Measurements from ENCODE around the gene CCN6. TPM values are rescaled to one million over a fixed set of nuclear protein-coding genes. Genes with fewer than 3 reads are reported as not detected.

Gene CCN6
- total RNA-seq, 1 experiment from 2014 or later: not detected

DNA sequence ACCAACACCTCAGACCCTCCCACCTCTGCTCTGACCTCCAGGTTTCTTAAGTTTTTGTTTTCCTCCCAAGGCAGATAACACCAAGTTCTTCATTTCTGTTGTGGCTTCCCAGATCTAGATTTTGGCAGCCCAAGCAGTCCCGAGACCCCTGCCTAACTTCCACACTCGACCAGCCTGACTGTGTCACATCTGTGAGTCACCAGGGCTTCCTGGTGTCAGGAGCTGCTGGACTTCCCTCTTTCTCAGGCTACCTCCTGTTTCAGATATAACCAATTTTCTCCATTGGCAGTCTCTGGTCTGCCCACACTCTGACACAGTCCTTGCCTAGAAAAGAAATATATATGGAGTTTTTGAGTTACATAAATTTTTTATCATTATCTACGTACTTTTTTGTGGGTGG is 46.1 kb upstream of the CCN6 start:
- no peak overlapping the region for H2AFZ ChIP-seq (ENCODE audit: low read depth, low read length, poor library complexity, severe bottlenecking)
- CTCF ChIA-PET: interaction anchor here (1.2 kb wide), 1 partner anchor 21 kb away, joined by 3 read pairs; no protein-coding TSS in a partner anchor
- H3K4me2 ChIP-seq (ENCODE audit: low read length): no peak overlapping the region
- H3K9me3 ChIP-seq (ENCODE audit: control insufficient read depth in 1 of 2, insufficient read depth in 1 of 2, low read depth in 1 of 2, low read length in 2 of 2): no peaks in the 10 kb centered on the region
- no TSS peak for BruUV-seq (replicated peaks)
- no peak overlapping the region for H3K9ac ChIP-seq (ENCODE audit: low read length)
- TF ChIP-seq FOSL1 (IDR thresholded peaks at IDR 0.05; ENCODE audit: low read depth) (no peak), YY1 (IDR thresholded peaks at IDR 0.05; ENCODE audit: extremely low read depth, insufficient replicate concordance, low read depth, low read length) (no peak), POLR2A (IDR thresholded peaks at IDR 0.05; ENCODE audit: borderline replicate concordance, extremely low read depth, insufficient read depth, insufficient read length) (no peak), TCF7L2 (IDR thresholded peaks at IDR 0.05; ENCODE audit: borderline replicate concordance, extremely low read depth, insufficient read depth, insufficient read length) (no peak), CEBPB (IDR thresholded peaks at IDR 0.05; ENCODE audit: low read depth) (no peak), EGR1 (IDR thresholded peaks at IDR 0.05; ENCODE audit: low read depth) (no peak), ZFX (IDR thresholded peaks at IDR 0.05) (no peak), JUND (IDR thresholded peaks at IDR 0.05) (no peak), EZH2 (IDR thresholded peaks at IDR 0.05) (no peak), SP1 (IDR thresholded peaks at IDR 0.05; ENCODE audit: low read depth) (no peak), SRF (IDR thresholded peaks at IDR 0.05; ENCODE audit: low read depth) (no peak), CBX3 (IDR thresholded peaks at IDR 0.05; ENCODE audit: low read depth) (no peak), SIN3A (IDR thresholded peaks at IDR 0.05; ENCODE audit: low read depth) (no peak), RAD21 (IDR thresholded peaks at IDR 0.05; ENCODE audit: low read depth) (no peak), POLR2AphosphoS5 (IDR thresholded peaks at IDR 0.05; ENCODE audit: low read depth, low read length) (no peak), ZNF274 (IDR thresholded peaks at IDR 0.05; ENCODE audit: low read depth, low read length) (no peak), EZH2phosphoT487 (IDR thresholded peaks at IDR 0.05; ENCODE audit: borderline replicate concordance) (no peak)
- TF ChIP-seq, protein P1, sequence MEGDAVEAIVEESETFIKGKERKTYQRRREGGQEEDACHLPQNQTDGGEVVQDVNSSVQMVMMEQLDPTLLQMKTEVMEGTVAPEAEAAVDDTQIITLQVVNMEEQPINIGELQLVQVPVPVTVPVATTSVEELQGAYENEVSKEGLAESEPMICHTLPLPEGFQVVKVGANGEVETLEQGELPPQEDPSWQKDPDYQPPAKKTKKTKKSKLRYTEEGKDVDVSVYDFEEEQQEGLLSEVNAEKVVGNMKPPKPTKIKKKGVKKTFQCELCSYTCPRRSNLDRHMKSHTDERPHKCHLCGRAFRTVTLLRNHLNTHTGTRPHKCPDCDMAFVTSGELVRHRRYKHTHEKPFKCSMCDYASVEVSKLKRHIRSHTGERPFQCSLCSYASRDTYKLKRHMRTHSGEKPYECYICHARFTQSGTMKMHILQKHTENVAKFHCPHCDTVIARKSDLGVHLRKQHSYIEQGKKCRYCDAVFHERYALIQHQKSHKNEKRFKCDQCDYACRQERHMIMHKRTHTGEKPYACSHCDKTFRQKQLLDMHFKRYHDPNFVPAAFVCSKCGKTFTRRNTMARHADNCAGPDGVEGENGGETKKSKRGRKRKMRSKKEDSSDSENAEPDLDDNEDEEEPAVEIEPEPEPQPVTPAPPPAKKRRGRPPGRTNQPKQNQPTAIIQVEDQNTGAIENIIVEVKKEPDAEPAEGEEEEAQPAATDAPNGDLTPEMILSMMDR (IDR thresholded peaks at IDR 0.05 in 2 of 3, conservative IDR thresholded peaks at IDR 0.05 in 1 of 3; ENCODE audit: borderline replicate concordance in 1 of 3, insufficient read depth in 1 of 3, low read depth in 2 of 3, low read length in 2 of 3): no peak
- TF ChIP-seq, protein P2, sequence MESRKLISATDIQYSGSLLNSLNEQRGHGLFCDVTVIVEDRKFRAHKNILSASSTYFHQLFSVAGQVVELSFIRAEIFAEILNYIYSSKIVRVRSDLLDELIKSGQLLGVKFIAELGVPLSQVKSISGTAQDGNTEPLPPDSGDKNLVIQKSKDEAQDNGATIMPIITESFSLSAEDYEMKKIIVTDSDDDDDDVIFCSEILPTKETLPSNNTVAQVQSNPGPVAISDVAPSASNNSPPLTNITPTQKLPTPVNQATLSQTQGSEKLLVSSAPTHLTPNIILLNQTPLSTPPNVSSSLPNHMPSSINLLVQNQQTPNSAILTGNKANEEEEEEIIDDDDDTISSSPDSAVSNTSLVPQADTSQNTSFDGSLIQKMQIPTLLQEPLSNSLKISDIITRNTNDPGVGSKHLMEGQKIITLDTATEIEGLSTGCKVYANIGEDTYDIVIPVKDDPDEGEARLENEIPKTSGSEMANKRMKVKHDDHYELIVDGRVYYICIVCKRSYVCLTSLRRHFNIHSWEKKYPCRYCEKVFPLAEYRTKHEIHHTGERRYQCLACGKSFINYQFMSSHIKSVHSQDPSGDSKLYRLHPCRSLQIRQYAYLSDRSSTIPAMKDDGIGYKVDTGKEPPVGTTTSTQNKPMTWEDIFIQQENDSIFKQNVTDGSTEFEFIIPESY (IDR thresholded peaks at IDR 0.05; ENCODE audit: extremely low read depth, insufficient replicate concordance, low read length): no peak
- TF ChIP-seq, protein P3, sequence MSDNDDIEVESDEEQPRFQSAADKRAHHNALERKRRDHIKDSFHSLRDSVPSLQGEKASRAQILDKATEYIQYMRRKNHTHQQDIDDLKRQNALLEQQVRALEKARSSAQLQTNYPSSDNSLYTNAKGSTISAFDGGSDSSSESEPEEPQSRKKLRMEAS (IDR thresholded peaks at IDR 0.05): no peak
- POLR2A ChIA-PET: no interaction called here
- intact Hi-C loops (cut with micrococcal nuclease): no loop called here
- H3K4me1 ChIP-seq (ENCODE audit: control insufficient read depth in 1 of 2, insufficient read depth in 2 of 2, low read length in 2 of 2): no peaks in the 10 kb centered on the region
- H3K79me2 ChIP-seq (ENCODE audit: insufficient read depth, low read length): no peaks in the 10 kb centered on the region
- RAD21 ChIA-PET (ENCODE audit: low non-redundant PET in 1 of 2, low total read pairs in 2 of 2, uncharacterized antibody in 2 of 2, unreplicated experiment in 2 of 2): no interaction called here
- H4K20me1 ChIP-seq (ENCODE audit: insufficient read depth): no peaks in the 10 kb centered on the region
- DNase-seq (ENCODE audit: low read depth, low spot score): no peak
- no peaks in the 10 kb centered on the region for H3K9me2 ChIP-seq (ENCODE audit: insufficient read depth)
- no peak for ATAC-seq
- H3K27me3 ChIP-seq (ENCODE audit: insufficient read depth, low read length): no peaks in the 10 kb centered on the region
- H3K4me3 ChIP-seq (replicated peaks in 1 of 2; ENCODE audit: low read depth in 1 of 2, low read length in 2 of 2): no peak overlapping the region
- H3K27ac ChIP-seq (ENCODE audit: low read depth, low read length): no peak overlapping the region
- no peaks in the 10 kb centered on the region for H3K36me3 ChIP-seq (ENCODE audit: control insufficient read depth in 1 of 2, insufficient read depth in 2 of 2, low read length in 2 of 2)

Measured in HCT116 (cell line).